Hepatocyte (in vitro differentiated cells): Measurements from ENCODE around the gene SMAGP. TPM values are rescaled to one million over a fixed set of nuclear protein-coding genes. Genes with fewer than 3 reads are reported as not detected.
"Not testable (repeated sequence)": the region's sequence is repeated elsewhere in the genome, so short reads cannot be mapped to it uniquely, and the experiment has no call there.

Source experiments
- DNase-seq: peaks from one replicate; pipeline ENCODE4 v3.0.0-alpha.2; 2016; ENCODE audit warnings: low spot score
- H2AFZ ChIP-seq: fragments of 200-600 bp; sonication (generic); 2 replicates; pipeline ENCODE4 v1.6.0; 2016; ENCODE audit warnings: antibody characterized with exemption, mild to moderate bottlenecking
- H3K27ac ChIP-seq: fragments of 200-600 bp; sonication (generic); 2 replicates; pipeline ENCODE4 v1.5.1; 2016; ENCODE audit warnings: mild to moderate bottlenecking
- H3K27me3 ChIP-seq: fragments of 200-600 bp; sonication (generic); 2 replicates; pipeline ENCODE4 v1.6.1; 2016
- H3K36me3 ChIP-seq: fragments of 200-600 bp; sonication (generic); replicated peaks from 2 replicates; pipeline ENCODE4 v1.5.1; 2016; ENCODE audit warnings: low read depth; ENCODE audit not compliant: insufficient read depth
- H3K4me1 ChIP-seq: fragments of 200-600 bp; sonication (generic); 2 replicates; pipeline ENCODE4 v1.5.1; 2016; ENCODE audit warnings: mild to moderate bottlenecking, moderate library complexity; ENCODE audit not compliant: insufficient read depth
- H3K4me2 ChIP-seq: fragments of 200-600 bp; sonication (generic); 2 replicates; pipeline ENCODE4 v1.6.0; 2016
- H3K4me3 ChIP-seq: fragments of 200-600 bp; sonication (generic); 2 replicates; pipeline ENCODE4 v1.5.1; 2016; ENCODE audit warnings: mild to moderate bottlenecking
- H3K79me2 ChIP-seq: fragments of 200-600 bp; sonication (generic); 2 replicates; pipeline ENCODE4 v1.6.0; 2017; ENCODE audit warnings: mild to moderate bottlenecking
- H3K9me2 ChIP-seq: fragments of 200-600 bp; sonication (generic); replicated peaks from 2 replicates; pipeline ENCODE4 v1.6.0; 2017; ENCODE audit warnings: mild to moderate bottlenecking; ENCODE audit not compliant: insufficient read depth
- H3K9me3 ChIP-seq: fragments of 200-600 bp; sonication (generic); 2 replicates; pipeline ENCODE4 v1.5.1; 2016; ENCODE audit warnings: low read depth, mild to moderate bottlenecking
- H4K20me1 ChIP-seq: fragments of 200-600 bp; sonication (generic); 2 replicates; pipeline ENCODE4 v1.6.0; 2016; ENCODE audit warnings: mild to moderate bottlenecking; ENCODE audit not compliant: insufficient read depth, poor library complexity, severe bottlenecking
- CTCF ChIP-seq: fragments of 200-600 bp; sonication (generic); IDR thresholded peaks from 2 replicates; pipeline ENCODE4 v1.5.1; 2016; ENCODE audit warnings: antibody characterized with exemption, mild to moderate bottlenecking; ENCODE audit not compliant: poor library complexity
- EZH2 ChIP-seq: fragments of 200-600 bp; sonication (generic); IDR thresholded peaks from 2 replicates; pipeline ENCODE4 v1.6.1; 2016; ENCODE audit warnings: antibody characterized with exemption, mild to moderate bottlenecking, borderline replicate concordance
- EZH2phosphoT487 ChIP-seq: fragments of 200-600 bp; sonication (generic); IDR thresholded peaks from one replicate; pipeline ENCODE4 v1.6.1; 2018; ENCODE audit warnings: antibody characterized with exemption, mild to moderate bottlenecking, low read depth, moderate library complexity; ENCODE audit not compliant: unreplicated experiment, severe bottlenecking
- WGBS: methylation state at CpG from one replicate; pipeline ENCODE4 v1.1.6; 2016; ENCODE audit warnings: low lambda C conversion rate; ENCODE audit errors: missing lambda C conversion rate; 5-methylcytosine and 5-hydroxymethylcytosine counted together
- polyA plus RNA-seq: library from polyadenylated mRNA; unstranded; fragments of >200 nt; fragmentation: Nextera tagmentation; extraction: Ambion mirVana; gene quantifications from 2 replicates; pipeline ENCODE4 v1.2.1, GENCODE V29; 2016
- total RNA-seq: library from RNA; depleted of rRNA; stranded (reverse); fragments of >200 nt; gene quantifications from 2 replicates; pipeline ENCODE4 v1.2.3, GENCODE V29; 2014

The SMAGP gene
- total and polyA plus RNA-seq, 2 experiments from 2014 or later, result 16.5 to 28.3 TPM

GRCh38 chr12:51295651-51296050 lies 25.4 kb upstream of the SMAGP start:
- 78% methylated on average over 5 of the region's 5 CpGs for WGBS
- no peak for DNase-seq
- H3K4me2 ChIP-seq, result no peak overlapping the region
- H3K4me1 ChIP-seq, result no peaks in the 10 kb centered on the region
- no peak overlapping the region for H3K27ac ChIP-seq
- H4K20me1 ChIP-seq, result no peaks in the 10 kb centered on the region
- H3K9me3 ChIP-seq, result no peaks in the 10 kb centered on the region
- no peaks in the 10 kb centered on the region for H3K36me3 ChIP-seq
- H2AFZ ChIP-seq, result no peak overlapping the region
- no peak overlapping the region for H3K4me3 ChIP-seq
- H3K9me2 ChIP-seq, result no peaks in the 10 kb centered on the region
- no peaks in the 10 kb centered on the region for H3K79me2 ChIP-seq
- H3K27me3 ChIP-seq, result no peaks in the 10 kb centered on the region
- TF ChIP-seq EZH2, result no peak
- TF ChIP-seq EZH2phosphoT487, result no peak
- no peak for TF ChIP-seq CTCF

GRCh38 chr12:51294097-51294496 lies 23.9 kb upstream of the SMAGP start:
- DNase-seq, H3K9me2 ChIP-seq, H3K4me1 ChIP-seq, H3K79me2 ChIP-seq, H2AFZ ChIP-seq, H4K20me1 ChIP-seq, H3K9me3 ChIP-seq, H3K36me3 ChIP-seq, H3K27ac ChIP-seq, H3K27me3 ChIP-seq, H3K4me3 ChIP-seq, H3K4me2 ChIP-seq: not testable (repeated sequence)
- 94% methylated on average over 10 of the region's 10 CpGs for WGBS

GRCh38 chr12:51293696-51294095 lies 23.5 kb upstream of the SMAGP start:
- H3K4me1 ChIP-seq, result no peaks in the 10 kb centered on the region
- no peaks in the 10 kb centered on the region for H3K9me2 ChIP-seq
- no peaks in the 10 kb centered on the region for H4K20me1 ChIP-seq
- no peaks in the 10 kb centered on the region for H3K27me3 ChIP-seq
- no peak overlapping the region for H3K4me3 ChIP-seq
- TF ChIP-seq EZH2phosphoT487 (no peak), CTCF (no peak), EZH2 (no peak)
- no peak overlapping the region for H3K27ac ChIP-seq
- no peak overlapping the region for H2AFZ ChIP-seq
- no peak for DNase-seq
- no peaks in the 10 kb centered on the region for H3K9me3 ChIP-seq
- H3K36me3 ChIP-seq, result no peaks in the 10 kb centered on the region
- no peaks in the 10 kb centered on the region for H3K79me2 ChIP-seq
- H3K4me2 ChIP-seq, result no peak overlapping the region

- not testable (repeated sequence) for H3K27ac ChIP-seq, H3K79me2 ChIP-seq, H3K36me3 ChIP-seq, H3K4me1 ChIP-seq, H3K9me2 ChIP-seq, DNase-seq, H2AFZ ChIP-seq, H4K20me1 ChIP-seq, H3K27me3 ChIP-seq, H3K4me2 ChIP-seq, H3K4me3 ChIP-seq, H3K9me3 ChIP-seq
- WGBS, result 89% methylated on average over 9 of the region's 9 CpGs
These were observed 21.6 kb upstream of the SMAGP start for GRCh38 chr12:51291603-51292513.
